HG02678 (cell line): ENCODE measurements around the gene CST7.

Experiments used
- ATAC-seq: cut with Tn5 transposase; IDR thresholded peaks from one replicate; pipeline ENCODE4 v1.9.1; 2021; ENCODE audit warnings: mild to moderate bottlenecking, moderate library complexity; ENCODE audit not compliant: unreplicated experiment

CST7 gene

DNA sequence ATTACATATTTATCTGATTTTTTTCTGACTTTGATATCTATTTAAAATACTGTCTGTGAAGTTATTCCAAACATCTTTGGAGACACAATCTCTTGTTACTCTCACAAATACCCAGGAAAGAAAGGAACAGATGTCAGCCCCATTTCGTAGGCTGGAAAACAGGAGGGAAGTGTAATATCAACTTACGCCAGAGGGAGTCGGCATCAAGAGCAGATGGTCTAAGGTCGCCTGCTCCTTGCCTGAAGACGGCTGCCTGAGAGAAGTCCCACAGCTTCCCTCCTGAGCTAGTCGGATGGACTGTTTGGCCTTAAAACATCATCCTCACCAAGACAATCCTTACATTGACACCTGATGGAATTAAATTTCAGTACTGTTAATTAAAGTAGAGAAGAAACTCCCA lies 13.4 kb downstream of the CST7 start:
- no peak for ATAC-seq

- ATAC-seq, result no peak
These were observed 14.8 kb downstream of the CST7 start for GRCh38 chr20:24963672-24964505.

DNA sequence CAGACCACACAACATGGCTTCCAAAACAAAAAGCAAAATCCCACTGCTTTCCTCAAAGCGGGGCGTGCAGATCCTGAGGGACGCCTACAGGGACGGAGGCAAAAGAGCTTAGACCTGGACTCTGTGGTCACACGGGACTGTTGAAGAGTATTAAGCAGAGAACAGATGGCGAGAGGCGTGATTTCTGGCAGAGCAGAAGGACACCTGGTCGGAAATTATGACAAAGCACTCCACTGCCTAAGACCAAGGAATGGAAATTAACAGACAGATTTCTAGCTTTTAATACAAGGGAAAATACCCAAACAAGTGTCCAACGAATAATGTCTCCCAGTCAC lies 15.4 kb downstream of the CST7 start:
- no peak for ATAC-seq

GRCh38 chr20:24965065-24965919 lies 16.2 kb downstream of the CST7 start:
- no peak for ATAC-seq

DNA sequence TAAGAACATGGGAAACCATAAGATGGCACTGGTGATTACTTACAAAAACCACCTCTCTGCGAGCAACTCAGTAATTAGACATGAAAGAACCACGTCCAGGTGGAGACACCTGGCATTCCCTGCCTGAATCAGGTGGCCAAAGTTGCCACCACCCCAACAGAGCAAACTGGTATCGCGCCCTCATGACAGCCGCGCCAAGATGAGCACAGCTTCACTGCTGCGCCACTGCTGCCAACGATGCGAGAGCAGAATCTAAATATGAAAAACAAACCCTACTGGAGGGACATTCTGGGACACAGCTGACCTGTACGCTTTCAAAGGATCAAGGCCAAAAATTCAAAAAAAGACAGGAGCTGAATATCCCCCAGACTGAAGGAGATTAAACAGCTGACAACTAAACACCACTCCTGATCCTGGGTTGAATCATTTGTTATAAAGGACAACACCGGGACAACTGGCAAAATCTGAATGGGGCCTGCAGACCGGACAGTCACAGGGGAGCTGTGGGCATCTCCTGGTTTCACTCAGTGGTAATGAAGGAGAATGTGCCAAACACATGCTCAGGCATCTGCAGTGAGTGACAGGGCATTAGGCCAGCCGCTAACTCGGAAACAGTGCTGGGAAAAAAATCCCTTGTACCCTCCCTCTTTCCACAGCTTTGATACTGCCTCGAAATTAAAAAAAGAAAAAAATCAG lies 17.4 kb downstream of the CST7 start:
- no peak for ATAC-seq

- no peak for ATAC-seq
These were observed 19.3 kb downstream of the CST7 start for GRCh38 chr20:24968278-24968800.

DNA sequence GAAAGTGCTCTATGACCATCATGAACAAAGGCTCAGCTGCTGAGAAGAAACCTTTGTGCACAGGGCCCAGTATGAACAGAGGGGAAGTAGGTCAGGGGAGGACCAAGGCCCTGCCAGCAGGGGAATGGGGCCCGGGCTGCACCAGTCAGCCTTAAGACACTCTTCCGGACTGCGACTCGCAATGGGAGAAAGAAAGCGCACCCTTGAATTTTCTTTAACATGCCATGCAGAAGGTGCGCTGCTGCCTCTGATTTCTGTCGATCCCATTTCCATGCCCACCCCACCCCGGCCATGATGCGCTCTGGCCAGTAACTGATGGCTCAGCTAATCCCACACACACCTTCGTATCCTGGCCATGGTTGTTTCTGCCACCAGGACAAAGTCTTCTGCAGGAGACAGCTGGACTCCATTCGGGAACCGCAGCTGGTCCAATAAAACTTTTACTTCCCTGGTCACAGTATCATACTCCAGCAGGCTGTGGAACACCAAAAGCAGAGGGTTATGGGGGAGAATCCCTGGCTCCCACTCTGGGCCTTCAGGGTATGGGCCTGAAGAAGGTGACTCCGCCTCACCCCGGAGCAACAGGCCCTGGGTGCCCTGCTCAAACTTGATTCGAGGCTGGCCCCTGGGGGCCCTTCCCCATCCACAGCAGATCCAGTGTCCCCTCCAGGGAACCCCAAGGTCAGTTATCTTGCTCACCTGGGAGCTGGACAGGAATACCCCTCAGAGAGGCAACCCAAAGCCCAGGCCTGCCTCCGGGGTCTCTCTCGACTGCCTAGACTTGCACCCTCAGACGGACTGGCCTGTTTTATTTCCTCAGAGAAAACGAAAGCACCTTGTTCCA lies 20.3 kb downstream of the CST7 start:
- ATAC-seq, result no peak

DNA sequence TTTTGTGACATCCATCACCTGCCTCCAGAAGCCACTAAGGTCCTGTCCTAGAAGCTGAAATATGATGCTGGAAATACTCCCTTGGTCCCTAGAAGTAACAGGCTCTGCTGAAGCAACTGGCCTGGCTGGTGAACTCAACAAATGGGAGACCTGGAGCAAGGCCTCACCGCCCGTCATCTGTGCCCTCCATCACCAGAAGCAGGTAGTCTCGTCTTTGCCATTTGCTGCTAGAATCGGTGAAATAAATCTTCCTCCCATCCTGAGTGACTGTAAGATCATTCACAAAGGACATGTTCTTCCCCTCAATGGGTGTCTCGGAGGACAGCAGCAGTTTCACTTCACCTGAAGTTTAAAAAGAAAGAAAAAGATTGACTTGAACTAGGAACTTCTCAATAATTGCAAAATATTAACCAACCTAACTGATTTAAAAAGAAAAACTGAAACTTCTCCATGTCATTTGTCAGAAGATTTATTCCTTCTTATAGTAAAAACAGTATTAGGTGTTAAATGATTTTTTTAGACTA lies 21.0 kb downstream of the CST7 start:
- ATAC-seq, result no peak

GRCh38 chr20:24970754-24971153 lies 21.7 kb downstream of the CST7 start:
- ATAC-seq, result peak; percentile 63

DNA sequence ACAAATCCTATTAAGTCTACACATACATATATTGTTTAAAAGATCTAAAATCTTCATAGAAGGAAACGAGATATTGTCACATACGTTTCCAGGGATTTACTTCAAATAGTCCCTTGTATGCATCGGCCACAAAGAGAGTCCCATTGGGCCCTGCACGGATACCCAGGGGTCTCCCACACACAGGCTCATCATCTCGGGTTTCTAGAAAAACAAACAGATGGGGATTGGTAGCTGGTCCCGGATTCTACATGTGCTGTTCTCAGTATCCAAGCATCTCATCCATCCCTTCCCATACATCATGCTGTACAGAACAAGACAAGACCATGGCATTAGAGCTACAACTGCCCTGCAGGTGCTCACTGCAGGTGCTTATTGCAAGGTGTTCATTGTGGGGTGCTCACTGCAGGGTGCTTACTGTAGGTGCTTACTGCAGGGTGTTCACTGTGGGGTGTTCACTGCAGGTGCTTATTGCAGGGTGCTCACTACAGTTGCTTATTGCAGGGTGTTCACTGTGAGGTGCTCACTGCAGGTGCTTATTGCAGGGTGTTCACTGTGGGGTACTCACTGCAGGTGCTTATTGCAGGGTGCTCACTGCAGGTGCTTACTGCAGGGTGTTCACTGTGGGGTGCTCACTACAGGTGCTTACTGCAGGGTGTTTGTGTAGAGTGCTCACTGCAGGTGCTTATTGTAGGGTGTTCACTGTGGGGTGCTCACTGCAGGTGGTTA lies 22.5 kb downstream of the CST7 start:
- no peak for ATAC-seq

- no peak for ATAC-seq
These were observed 23.3 kb downstream of the CST7 start for GRCh38 chr20:24972341-24972740.

- no peak for ATAC-seq
These were observed 28.3 kb downstream of the CST7 start for GRCh38 chr20:24977336-24977735.

DNA sequence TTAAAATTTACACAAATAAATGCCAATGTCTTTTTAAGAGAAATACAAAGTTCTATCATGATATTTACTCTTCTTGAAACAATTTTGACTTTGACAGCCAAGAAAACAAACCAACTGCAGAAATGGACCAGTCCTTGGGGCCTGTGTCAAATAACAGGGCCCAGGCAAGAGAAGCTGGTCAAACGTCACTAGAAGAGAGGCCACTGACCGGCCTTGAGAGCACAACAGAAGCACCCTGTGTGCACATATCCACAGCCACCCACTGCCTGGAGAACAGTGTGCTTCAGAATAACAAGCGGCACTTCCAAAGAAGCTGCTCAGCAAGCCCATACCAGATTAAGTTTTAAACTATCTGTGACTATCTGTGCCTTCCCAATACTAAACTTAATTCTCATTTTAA lies 28.7 kb downstream of the CST7 start:
- ATAC-seq, result no peak

DNA sequence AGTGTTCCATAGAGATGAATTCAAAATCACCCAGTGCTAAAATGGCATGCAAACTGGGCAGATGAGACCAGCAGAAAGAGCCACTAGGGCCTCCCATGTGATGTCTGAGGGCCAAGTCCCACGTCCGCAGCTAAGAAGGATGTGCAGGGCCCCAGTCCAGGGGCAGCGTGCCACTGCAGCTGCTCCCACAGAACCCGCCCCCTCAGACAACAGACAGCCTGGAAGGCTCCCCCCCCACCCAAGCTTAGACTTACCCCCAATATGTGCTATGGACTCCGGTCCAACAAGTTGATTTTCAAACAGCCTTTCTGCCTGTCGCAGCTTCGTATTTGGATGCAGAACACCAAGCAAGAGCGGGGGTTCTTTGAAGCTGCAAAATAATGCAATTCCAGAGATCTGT lies 29.4 kb downstream of the CST7 start:
- ATAC-seq, result no peak

DNA sequence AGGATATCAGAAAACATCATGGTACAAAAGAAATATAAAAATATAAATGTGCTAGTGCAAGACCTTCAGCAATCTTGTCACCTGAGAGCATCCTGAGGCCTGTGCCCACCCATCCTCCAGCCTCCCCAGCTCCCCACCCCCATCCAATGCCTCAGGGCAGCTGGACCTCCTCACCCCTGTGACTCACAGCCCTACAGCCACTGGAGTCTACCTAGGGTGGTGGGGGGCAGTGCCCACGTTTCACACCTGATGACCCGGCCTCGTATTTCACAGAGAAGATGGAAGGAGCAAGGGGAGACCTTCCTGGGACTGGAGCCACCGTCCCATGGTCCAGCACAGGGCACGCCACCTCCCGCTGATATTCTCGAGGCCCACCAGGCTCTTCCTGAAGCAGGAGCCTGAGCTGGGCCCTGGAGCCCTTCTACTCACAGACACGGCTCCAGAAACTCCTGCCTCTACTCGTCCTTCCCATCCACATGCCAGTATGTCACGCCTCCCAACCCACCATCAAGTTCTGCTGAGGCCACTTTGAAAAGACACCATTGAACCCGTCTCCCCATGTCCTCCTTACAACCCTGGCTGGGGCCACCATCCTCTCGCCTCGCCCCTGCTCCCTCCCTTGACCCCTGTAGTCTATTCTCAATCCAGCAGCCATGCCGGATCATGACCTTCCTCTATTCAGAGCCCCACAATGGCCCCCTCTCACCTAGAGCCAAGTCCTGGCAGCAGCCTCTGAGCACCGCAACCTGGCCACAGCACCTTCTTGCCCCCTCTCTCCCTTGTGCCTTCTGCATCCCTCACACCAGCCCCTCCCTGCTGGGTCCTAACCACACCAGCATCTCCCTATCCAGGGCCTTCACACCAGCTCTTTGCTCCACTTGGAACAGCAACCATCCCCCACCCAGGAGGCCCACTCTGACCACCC lies 30.2 kb downstream of the CST7 start:
- ATAC-seq, result no peak

- no peak for ATAC-seq
These were observed 31.4 kb downstream of the CST7 start for GRCh38 chr20:24980291-24981053.

DNA sequence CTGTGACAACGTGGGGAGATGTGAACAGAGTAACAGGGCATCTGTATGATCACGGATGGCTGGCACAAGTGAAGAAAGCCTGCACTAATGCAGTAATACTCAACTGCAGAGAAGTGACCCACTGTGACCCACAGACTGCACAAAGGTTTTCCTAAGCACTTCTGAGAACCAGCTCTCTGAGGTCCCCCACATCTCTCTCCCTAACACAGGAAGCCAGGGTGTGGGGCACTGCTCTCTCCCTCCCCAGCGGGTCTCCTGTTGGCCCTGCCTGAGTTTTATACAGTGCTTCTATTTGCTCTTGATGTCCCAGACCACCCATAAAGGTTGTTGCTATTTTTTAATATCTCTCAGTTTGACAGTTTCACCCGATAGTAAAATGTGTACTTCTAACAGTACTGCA lies 32.2 kb downstream of the CST7 start:
- no peak for ATAC-seq

GRCh38 chr20:24981790-24982189 lies 32.7 kb downstream of the CST7 start:
- ATAC-seq, result no peak
